Measurements from ENCODE around the gene DCC. TPM values are rescaled to one million over a fixed set of nuclear protein-coding genes. Genes with fewer than 3 reads are reported as not detected.

DCC gene
- total RNA-seq, 4 donors from 2014 or later, result 0.16 TPM; not detected in 3

DNA sequence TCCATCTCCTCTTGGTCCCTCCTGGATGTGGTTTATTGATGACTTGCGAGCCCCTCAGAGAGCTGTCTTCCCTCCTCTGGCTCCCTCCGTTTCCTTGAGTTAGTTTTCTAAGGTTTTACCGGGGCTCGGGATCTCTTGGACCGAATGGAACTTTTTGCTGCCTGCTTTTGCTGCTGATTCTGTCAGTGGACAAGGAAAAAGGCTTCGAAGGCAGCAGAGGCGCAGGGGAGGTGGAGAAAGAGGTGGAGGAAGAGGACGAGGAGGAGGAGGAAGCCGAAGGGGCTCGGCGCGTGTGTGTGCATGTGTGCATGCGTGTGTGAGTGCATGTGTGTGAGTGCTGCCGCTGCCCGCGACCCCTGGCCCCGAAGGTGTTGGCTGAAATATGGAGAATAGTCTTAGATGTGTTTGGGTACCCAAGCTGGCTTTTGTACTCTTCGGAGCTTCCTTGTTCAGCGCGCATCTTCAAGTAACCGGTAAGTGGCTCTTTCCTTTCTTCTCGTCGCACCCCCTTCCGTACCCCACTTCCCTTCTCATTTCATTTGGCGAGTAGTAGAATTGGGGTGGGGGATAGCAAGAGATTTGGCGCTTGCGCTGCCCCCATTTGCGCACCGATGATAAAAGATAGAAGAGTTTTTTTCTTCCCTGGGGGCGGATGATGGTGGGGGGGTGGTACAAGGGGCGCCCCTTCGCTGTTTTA lies 557 bp downstream of the DCC start:
- Histone ChIP-seq H3K36me3 (no peaks in the 10 kb centered on the region), H3K4me1 (peaks cover 5% of the 10 kb centered on the region), H3K4me3 (peak overlapping the region; percentile 33), H3K27ac (no peak overlapping the region), H3K27me3 (peaks cover 35% of the 10 kb centered on the region), H3K9me3 (no peaks in the 10 kb centered on the region)
- no peak for DNase-seq (ENCODE audit: low spot score in 2 of 2)
- WGBS, result 5% methylated on average over 32 of the region's 32 CpGs
- TF ChIP-seq, protein P1, sequence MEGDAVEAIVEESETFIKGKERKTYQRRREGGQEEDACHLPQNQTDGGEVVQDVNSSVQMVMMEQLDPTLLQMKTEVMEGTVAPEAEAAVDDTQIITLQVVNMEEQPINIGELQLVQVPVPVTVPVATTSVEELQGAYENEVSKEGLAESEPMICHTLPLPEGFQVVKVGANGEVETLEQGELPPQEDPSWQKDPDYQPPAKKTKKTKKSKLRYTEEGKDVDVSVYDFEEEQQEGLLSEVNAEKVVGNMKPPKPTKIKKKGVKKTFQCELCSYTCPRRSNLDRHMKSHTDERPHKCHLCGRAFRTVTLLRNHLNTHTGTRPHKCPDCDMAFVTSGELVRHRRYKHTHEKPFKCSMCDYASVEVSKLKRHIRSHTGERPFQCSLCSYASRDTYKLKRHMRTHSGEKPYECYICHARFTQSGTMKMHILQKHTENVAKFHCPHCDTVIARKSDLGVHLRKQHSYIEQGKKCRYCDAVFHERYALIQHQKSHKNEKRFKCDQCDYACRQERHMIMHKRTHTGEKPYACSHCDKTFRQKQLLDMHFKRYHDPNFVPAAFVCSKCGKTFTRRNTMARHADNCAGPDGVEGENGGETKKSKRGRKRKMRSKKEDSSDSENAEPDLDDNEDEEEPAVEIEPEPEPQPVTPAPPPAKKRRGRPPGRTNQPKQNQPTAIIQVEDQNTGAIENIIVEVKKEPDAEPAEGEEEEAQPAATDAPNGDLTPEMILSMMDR (IDR thresholded peaks at IDR 0.05), result no peak
- TF ChIP-seq POLR2AphosphoS5 (IDR thresholded peaks at IDR 0.05), result no peak
- TF ChIP-seq POLR2A (IDR thresholded peaks at IDR 0.05), result no peak
- no peak for TF ChIP-seq EP300 (IDR thresholded peaks at IDR 0.05)

DNA sequence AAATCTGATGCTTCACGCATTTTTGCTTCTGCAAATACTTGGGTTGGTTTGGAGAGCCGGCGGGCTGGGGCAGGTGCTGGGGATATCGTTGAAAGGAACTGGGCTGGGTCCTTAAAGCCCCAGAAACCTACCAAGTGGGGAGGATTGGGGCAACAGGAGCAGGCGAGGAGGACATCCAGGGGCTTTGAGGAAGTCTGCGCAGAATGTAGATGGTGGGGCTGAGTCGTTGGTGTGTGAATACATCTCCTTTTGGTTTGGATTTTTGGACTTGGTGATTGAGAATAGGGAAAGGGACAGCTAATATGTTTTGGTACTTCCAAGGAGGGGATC lies 1.1 kb downstream of the DCC start:
- Histone ChIP-seq H3K9me3 (no peaks in the 10 kb centered on the region), H3K27me3 (peaks cover 35% of the 10 kb centered on the region), H3K4me3 (peak overlapping the region; percentile 33), H3K36me3 (no peaks in the 10 kb centered on the region), H3K27ac (no peak overlapping the region), H3K4me1 (peaks cover 5% of the 10 kb centered on the region)
- WGBS, result 2% methylated on average over 7 of the region's 7 CpGs
- TF ChIP-seq POLR2AphosphoS5 (IDR thresholded peaks at IDR 0.05) (no peak), POLR2A (IDR thresholded peaks at IDR 0.05) (no peak), EP300 (IDR thresholded peaks at IDR 0.05) (no peak)
- DNase-seq (ENCODE audit: low spot score in 2 of 2), result no peak

DNA sequence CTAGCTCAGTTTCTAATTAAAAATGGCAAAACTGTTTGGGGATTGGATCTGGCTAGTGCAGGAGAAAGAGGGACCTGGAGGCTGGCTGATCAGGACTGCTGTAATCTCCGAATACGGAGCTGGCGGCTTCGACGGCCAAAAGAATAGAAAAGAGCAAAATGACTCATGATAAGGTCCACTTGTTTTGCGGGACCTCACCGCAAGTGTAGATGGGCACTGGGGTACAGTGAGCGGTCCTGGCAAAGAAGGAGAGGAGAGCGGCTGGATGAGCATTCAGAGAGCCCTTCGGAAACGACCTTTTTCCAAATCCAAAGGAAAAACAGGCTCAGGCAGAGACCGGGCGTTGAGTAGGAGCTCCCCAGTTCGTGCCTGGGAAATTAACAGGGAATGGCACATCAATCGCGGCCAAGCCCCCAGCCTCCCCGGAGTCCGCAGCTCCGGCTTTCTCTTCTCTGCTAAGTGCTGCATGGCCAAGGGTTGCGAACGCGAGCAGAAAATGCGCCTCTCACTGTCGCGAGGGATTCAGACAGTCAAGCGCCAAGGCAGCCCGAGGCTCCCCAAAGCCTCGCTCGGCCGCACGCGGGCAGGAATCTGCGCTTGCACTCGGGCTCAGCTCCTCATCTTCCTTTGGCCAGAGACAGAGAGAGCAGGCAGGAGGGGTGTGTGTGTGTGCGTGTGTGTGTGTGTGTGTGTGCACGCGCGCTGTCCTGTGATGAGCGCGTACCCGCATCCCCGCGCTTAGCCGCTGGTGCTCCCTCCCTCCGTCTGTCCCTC lies 1.8 kb downstream of the DCC start:
- H3K4me1 ChIP-seq, result peaks cover 5% of the 10 kb centered on the region
- H3K27ac ChIP-seq, result no peak overlapping the region
- no peak for DNase-seq (ENCODE audit: low spot score in 2 of 2)
- TF ChIP-seq, protein P1 (IDR thresholded peaks at IDR 0.05), result no peak
- TF ChIP-seq POLR2A (IDR thresholded peaks at IDR 0.05), result no peak
- no peak for TF ChIP-seq POLR2AphosphoS5 (IDR thresholded peaks at IDR 0.05)
- no peak for TF ChIP-seq EP300 (IDR thresholded peaks at IDR 0.05)
- 2% methylated on average over 13 of the region's 45 CpGs for WGBS
- H3K4me3 ChIP-seq, result peak overlapping the region; percentile 33
- H3K36me3 ChIP-seq, result no peaks in the 10 kb centered on the region
- H3K27me3 ChIP-seq, result peaks cover 35% of the 10 kb centered on the region
- no peaks in the 10 kb centered on the region for H3K9me3 ChIP-seq

DNA sequence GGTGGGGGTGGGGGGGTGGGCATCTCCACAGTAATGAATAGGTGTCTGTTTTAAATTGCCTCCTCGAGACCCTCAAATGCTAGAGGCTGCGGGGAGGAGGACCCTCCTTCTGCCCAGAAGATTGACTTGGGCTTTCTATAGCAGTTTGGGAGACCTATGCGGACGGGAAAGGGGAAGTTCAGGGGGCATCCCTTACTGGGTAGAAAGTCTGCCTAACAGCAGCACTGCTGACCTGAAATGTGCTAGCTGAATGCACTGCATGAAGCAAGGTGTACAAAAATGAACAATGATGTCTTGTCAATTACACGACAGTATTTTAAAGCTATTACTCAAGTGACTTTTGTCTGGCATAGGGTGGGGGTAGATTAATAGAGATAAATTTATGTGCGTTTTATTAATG lies 2.5 kb downstream of the DCC start:
- no peak for DNase-seq (ENCODE audit: low spot score in 2 of 2)
- no peak overlapping the region for H3K4me3 ChIP-seq
- TF ChIP-seq EP300 (IDR thresholded peaks at IDR 0.05) (no peak), POLR2AphosphoS5 (IDR thresholded peaks at IDR 0.05) (no peak), POLR2A (IDR thresholded peaks at IDR 0.05) (no peak)
- TF ChIP-seq, protein P1 (IDR thresholded peaks at IDR 0.05), result no peak
- H3K27me3 ChIP-seq, result peaks cover 35% of the 10 kb centered on the region
- no peaks in the 10 kb centered on the region for H3K9me3 ChIP-seq
- WGBS, result 51% methylated on average over 6 of the region's 6 CpGs
- no peaks in the 10 kb centered on the region for H3K36me3 ChIP-seq
- peaks cover 5% of the 10 kb centered on the region for H3K4me1 ChIP-seq
- H3K27ac ChIP-seq, result no peak overlapping the region

DNA sequence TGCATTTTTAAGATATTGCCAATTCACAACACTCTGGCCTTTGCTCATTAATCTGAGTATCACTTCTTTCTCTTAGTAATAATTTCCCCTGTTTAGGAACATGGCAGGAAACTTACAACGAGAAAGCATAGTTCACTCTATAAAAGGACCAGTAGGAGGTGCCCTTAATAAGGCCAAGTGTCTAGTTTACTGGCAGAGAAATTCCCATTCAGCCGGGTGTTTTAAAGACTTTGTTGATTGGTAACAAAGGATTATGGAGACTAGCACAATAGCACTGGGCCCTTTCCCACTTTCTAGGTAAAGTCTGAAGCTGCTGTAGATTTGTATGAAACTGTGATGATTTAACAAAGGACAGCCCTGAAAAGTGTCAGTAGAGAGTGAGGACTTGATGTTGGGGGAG lies 3.1 kb downstream of the DCC start:
- 46% methylated on average over 2 of the region's 2 CpGs for WGBS
- Histone ChIP-seq H3K36me3 (no peaks in the 10 kb centered on the region), H3K27me3 (peaks cover 35% of the 10 kb centered on the region), H3K4me3 (no peak overlapping the region), H3K4me1 (peaks cover 5% of the 10 kb centered on the region), H3K27ac (no peak overlapping the region), H3K9me3 (no peaks in the 10 kb centered on the region)
- DNase-seq (ENCODE audit: low spot score in 2 of 2), result no peak
- no peak for TF ChIP-seq EP300 (IDR thresholded peaks at IDR 0.05)
- no peak for TF ChIP-seq POLR2AphosphoS5 (IDR thresholded peaks at IDR 0.05)
- TF ChIP-seq, protein P1 (IDR thresholded peaks at IDR 0.05), result no peak
- TF ChIP-seq POLR2A (IDR thresholded peaks at IDR 0.05), result no peak
